SHP77 (cell line): Measurements from ENCODE around the gene WDR47.
"Not testable (repeated sequence)": the region's sequence is repeated elsewhere in the genome, so short reads cannot be mapped to it uniquely, and the experiment has no call there.

Source experiments
- DNase-seq, 2 experiments: peaks; one replicate each; lab custom pipeline; 2025; lab: John Stamatoyannopoulos, UW

WDR47 gene

DNA sequence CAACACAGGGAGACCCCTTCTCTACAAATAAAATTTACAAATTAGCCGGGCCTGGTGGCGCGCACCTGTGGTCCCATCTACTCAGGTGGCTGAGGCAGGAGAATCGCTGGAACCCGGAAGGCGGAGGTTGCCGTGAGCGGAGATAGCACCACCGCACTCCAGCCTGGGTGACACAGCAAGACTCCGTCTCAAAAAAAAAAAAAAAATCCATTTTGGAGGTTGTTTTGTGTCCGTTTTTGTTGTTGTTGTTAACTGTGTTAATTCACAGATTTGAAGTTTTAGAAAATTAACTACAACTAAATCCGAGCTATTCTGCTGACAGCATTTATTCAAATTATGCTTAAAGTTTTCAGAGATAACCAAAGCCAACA lies 79.2 kb downstream of the WDR47 start:
- peak; percentile 4 to 25 for DNase-seq

- DNase-seq, result no peak
Observed at GRCh38 chr1:108961752-108962486, 80.0 kb downstream of the WDR47 start.

DNA sequence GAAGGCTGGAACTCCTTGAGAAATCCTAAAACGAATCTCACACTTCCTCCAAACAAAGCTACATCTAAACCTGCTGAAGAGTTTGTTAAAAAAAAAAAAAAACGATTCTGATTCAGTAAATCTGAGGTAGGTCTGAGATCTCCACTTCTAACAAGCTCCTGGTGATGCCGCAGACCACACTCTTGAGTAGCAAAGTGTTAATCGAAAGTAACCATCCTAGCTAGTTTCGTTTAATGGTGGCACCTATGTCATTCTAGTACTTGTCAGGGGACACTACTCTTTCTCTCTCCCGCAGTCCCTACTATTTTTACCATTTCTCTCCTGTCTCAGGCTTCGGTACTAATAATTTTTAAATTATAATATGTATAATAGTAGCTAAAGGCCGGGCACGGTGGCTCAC lies 80.7 kb downstream of the WDR47 start:
- DNase-seq, result no peak

DNA sequence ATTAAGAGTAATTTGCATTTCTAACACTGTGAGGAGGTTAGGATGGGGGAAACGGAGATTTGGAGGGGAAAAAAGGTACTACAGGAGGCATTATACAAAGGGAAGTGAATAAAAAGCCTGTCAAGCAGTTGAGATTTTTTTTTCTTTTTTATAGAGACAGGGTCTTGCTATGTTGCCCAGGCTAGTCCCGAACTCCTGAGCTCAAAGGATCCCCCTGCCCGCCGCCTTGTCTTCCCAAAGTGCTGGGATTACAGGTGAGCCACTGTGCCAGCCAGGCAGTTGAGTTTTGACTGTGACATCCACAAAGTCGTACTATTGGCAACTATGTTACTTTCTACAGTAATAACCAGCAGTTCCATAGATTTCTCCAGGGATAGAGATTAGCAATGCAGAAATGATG lies 81.2 kb downstream of the WDR47 start:
- DNase-seq, result no peak

GRCh38 chr1:108957888-108958287 lies 84.0 kb downstream of the WDR47 start:
- DNase-seq, result no peak

DNA sequence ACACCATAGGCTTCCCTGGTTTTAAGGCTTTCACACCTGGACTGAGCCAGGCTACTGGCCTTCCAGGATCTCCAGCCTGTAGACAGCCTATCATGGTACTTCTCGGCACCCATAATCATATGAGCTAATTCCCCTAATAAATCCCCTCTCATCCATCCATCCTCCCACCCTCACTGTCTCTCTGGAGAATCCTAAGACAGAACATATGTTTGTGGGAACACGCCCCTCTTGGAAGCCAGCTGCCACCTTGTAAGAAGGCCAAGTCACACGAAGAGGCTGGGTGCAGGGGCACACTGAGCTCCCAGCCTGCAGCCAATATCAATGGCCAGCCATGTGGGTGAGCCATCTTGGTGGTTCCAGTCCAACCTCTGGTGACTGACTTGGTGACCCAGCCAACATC lies 86.0 kb downstream of the WDR47 start:
- DNase-seq, result no peak

GRCh38 chr1:108955111-108955510 lies 86.8 kb downstream of the WDR47 start:
- no peak for DNase-seq

- no peak for DNase-seq
Observed at GRCh38 chr1:108953452-108953851, 88.5 kb downstream of the WDR47 start.

- no peak for DNase-seq
Observed at GRCh38 chr1:108951242-108951641, 90.7 kb downstream of the WDR47 start.

- no peak for DNase-seq
Observed at GRCh38 chr1:108949044-108949443, 92.9 kb downstream of the WDR47 start.

GRCh38 chr1:108947871-108948525 lies 93.9 kb downstream of the WDR47 start:
- no peak for DNase-seq

DNA sequence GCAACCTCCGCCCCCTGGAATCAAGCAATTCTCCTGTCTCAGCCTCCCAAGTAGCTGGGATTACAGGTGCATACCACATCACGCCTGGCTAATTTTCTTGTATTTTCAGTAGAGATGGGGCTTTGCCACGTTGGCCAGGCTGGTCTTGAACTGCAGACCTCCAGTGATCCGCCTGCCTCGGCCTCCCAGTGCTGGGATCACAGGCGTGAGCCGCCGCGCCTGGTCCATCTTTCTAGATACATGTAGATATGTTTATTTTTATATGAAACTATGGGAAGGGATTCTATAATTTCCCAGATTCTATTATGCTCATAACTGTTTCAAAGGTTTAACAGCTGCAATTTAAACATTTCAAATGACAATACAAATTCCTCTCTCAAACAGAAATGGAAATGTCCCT lies 105.7 kb downstream of the WDR47 start:
- no peak for DNase-seq

DNA sequence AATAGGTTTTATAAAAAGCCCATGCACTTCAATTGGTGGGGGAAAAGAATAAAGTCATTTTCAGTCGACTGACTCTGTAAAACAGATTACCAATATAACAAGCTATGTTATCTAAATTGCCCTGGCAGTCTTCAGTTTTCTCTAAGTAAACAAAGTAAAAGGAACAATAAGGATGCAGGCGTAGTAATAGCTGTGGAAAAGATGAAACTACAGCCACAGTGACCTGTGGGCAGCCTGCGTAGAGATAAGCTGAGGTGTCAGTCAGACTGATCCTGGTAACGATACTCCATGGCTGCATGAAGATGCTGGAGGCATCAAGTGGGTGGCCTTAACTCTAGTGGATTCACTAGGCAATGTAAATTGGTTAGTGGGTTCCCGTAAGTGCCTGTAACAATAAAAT lies 108.0 kb downstream of the WDR47 start:
- no peak for DNase-seq

- not testable (repeated sequence) for DNase-seq
Observed at GRCh38 chr1:108927565-108927964, 114.3 kb downstream of the WDR47 start.

GRCh38 chr1:108925920-108926319 lies 116.0 kb downstream of the WDR47 start:
- DNase-seq, result no peak
